ENCODE results near the gene KCNQ1.

DNA sequence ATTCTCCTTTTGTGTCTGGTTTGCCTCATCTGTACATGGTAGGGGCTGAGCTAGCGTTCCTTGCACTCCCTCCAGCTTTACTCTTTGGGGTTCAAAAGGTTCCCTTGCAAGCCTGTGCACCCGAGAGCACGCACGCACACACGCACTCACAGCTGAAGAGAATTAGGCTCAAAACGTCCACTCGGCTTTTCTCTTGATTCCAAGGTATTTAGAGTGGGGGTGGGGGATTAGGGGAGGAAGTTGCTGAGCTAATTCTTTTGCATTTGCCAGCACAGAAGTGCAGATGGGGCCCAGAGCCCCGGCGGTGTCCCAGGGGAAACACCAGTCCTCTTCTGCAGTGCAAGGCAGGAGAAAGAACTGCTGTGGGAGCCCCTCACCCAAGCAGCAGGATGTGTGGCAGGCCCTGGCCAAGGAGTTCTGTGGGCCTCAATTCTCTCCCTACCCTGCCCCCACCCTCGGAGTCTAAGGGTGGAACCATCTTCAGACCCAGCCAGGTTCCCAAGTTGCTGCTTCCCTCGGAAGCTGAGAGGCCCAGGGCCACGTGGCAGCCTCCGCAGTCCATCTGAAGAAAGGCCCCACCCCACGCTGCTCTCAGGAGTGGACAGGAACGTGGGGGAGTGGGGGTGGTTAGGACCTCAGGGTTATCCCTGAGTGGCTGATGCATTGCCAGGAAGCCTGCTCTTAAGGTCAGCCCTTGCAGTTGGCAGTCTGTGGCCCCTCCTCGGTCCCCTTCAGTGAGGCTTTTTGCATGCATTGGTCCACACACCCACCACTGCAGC lies 258.7 kb downstream of the KCNQ1 start:
- TF ChIP-seq CTCF (IDR thresholded peaks at IDR 0.05; ENCODE audit: extremely low read depth in 1 of 2, insufficient read depth in 1 of 2, low read depth in 1 of 2, low read length in 2 of 2) = no peak
- no peak for TF ChIP-seq EZH2 (IDR thresholded peaks at IDR 0.05; ENCODE audit: borderline replicate concordance, low read depth, low read length, severe bottlenecking)
- no peak for TF ChIP-seq POLR2AphosphoS5 (IDR thresholded peaks at IDR 0.05; ENCODE audit: insufficient read depth, low read depth, low read length)
- no peak for TF ChIP-seq POLR2A (IDR thresholded peaks at IDR 0.05; ENCODE audit: low read depth, low read length)
- TF ChIP-seq, protein P1, sequence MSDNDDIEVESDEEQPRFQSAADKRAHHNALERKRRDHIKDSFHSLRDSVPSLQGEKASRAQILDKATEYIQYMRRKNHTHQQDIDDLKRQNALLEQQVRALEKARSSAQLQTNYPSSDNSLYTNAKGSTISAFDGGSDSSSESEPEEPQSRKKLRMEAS (IDR thresholded peaks at IDR 0.05; ENCODE audit: insufficient read depth, insufficient read length) = no peak
- no peak for TF ChIP-seq JUN (IDR thresholded peaks at IDR 0.05; ENCODE audit: borderline replicate concordance, insufficient read depth, insufficient read length, low read depth)
